Body of pancreas (tissue), 4 donors: Measurements from ENCODE around the gene RNF180. TPM values are rescaled to one million over a fixed set of nuclear protein-coding genes. Genes with fewer than 3 reads are reported as not detected.

Experiments used
- ATAC-seq: fragments of 150-250 bp; one replicate; pipeline ENCODE4 v1.9.1; 2016
- DNase-seq, 4 donors: peaks; one replicate each; pipeline ENCODE4 v3.0.0-alpha.2; 2019
- H3K27ac ChIP-seq, 4 donors: fragments of 200-600 bp; sonication (generic); 1 replicate in 3 of 4; 2 replicates in 1 of 4; pipeline versions ENCODE4 v1.5.1 to v1.6.1; 2016 to 2019; ENCODE audit warnings: mild to moderate bottlenecking in 1 of 4, mixed read lengths in 1 of 4, moderate library complexity in 1 of 4
- H3K27me3 ChIP-seq, 2 donors: fragments of 200-600 bp; sonication (generic); one replicate each; pipeline ENCODE4 v1.6.0; 2016; ENCODE audit warnings: mild to moderate bottlenecking in 1 of 2
- H3K36me3 ChIP-seq, 2 donors: fragments of 200-600 bp; sonication (generic); replicated peaks in 1 of 2; 2 replicates each; pipeline ENCODE4 v1.5.1; 2016; ENCODE audit warnings: low read depth in 2 of 2; ENCODE audit not compliant: insufficient read depth in 1 of 2
- H3K4me1 ChIP-seq: fragments of 200-600 bp; sonication (generic); one replicate; pipeline ENCODE4 v1.6.0; 2016
- H3K4me3 ChIP-seq, 2 donors: fragments of 200-600 bp; sonication (generic); 1 replicate in 1 of 2; 2 replicates in 1 of 2; pipeline ENCODE4 v1.5.1; 2016 to 2019
- H3K9me3 ChIP-seq, 3 donors: fragments of 200-600 bp; sonication (generic); 1 replicate in 2 of 3; 2 replicates in 1 of 3; pipeline ENCODE4 v1.5.1; 2016
- CTCF ChIP-seq, 7 experiments: fragments of 450-650 bp in 4 of 7; fragments of 200-600 bp in 3 of 7; sonication (generic) in 3 of 7; IDR thresholded peaks; one replicate each; pipeline ENCODE4 v1.5.1; 2016 to 2019; ENCODE audit warnings: antibody characterized with exemption in 7 of 7
- POLR2A ChIP-seq, 3 donors: fragments of 450-650 bp; IDR thresholded peaks; one replicate each; pipeline ENCODE4 v1.6.1; 2016; ENCODE audit warnings: antibody characterized with exemption in 3 of 3, mild to moderate bottlenecking in 2 of 3
- WGBS, 2 donors: methylation state at CpG; one replicate each; pipeline ENCODE4 v1.1.5; 2017; 5-methylcytosine and 5-hydroxymethylcytosine counted together
- intact Hi-C: fragments of 100-400 bp; cut with DNase I; formaldehyde crosslinking; loops from one replicate; pipeline ENCODE4 v1.15.1; 2023
- total RNA-seq, 2 donors: library from RNA; depleted of rRNA; stranded (reverse); fragments of >200 nt; gene quantifications; one replicate each; pipeline ENCODE4 v1.1.0, GENCODE V29; 2016

Gene RNF180
- total RNA-seq, 2 donors from 2014 or later = 9.2 to 13.2 TPM

DNA sequence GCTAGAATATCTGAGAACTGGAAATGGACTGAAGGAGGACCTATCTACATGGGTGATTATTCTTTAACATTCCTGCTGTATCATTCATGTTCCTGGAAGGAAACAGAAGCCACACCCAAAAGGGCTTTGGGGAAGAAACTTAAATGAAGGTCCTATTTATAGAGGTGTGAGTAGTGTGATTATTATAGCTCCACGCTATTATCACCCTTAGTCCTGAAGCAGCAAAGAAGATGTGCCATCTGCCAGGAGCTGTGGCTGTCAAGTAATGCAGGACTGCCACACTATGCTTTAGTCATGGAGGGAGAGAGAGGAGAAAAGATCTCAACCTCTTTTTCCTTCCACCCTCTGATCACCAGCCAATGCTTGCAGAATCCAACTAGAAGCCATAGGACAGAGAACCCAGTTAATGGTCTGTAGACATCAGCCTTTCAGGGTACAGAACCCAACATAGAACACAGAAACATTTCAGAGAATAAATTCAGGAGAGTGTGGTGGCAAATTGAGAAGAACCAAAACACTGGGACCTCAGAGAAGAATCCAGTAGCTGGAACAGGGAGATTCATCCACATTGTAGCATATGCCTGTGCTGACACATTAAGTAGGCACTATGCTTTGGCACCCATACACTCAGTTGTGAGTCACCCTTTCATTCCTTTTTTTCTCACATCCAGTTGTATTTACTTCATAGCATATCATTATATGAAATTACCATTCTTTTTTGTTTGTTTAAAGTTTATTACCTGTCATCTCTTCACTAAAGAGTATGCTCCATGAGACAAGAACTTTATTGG is 21.0 kb upstream of the RNF180 start:
- no peak overlapping the region for H3K27ac ChIP-seq
- no peaks in the 10 kb centered on the region for H3K9me3 ChIP-seq
- 42 to 54% methylated on average over 1 of the region's 1 CpG for WGBS, 2 donors
- peaks cover 5% of the 10 kb centered on the region for H3K4me1 ChIP-seq
- intact Hi-C loops = no loop called here
- no peak overlapping the region for H3K4me3 ChIP-seq
- TF ChIP-seq POLR2A (IDR thresholded peaks at IDR 0.05) = no peak
- no peak for TF ChIP-seq CTCF (IDR thresholded peaks at IDR 0.05)
- no peaks in the 10 kb centered on the region for H3K36me3 ChIP-seq
- ATAC-seq = no peak
- DNase-seq = no peak
- H3K27me3 ChIP-seq = no peaks in the 10 kb centered on the region

- Histone ChIP-seq H3K9me3 (no peaks in the 10 kb centered on the region), H3K27me3 (no peaks in the 10 kb centered on the region), H3K4me3 (no peak overlapping the region), H3K27ac (no peak overlapping the region), H3K4me1 (peaks cover 5% of the 10 kb centered on the region), H3K36me3 (no peaks in the 10 kb centered on the region)
- WGBS, 2 donors = 17 to 22% methylated on average over 4 of the region's 4 CpGs
- intact Hi-C loops = no loop called here
- ATAC-seq (no peak), DNase-seq (no peak)
- TF ChIP-seq POLR2A (IDR thresholded peaks at IDR 0.05) = no peak
- no peak for TF ChIP-seq CTCF (IDR thresholded peaks at IDR 0.05)
Observed at GRCh38 chr5:64145216-64145895, 20.3 kb upstream of the RNF180 start.

DNA sequence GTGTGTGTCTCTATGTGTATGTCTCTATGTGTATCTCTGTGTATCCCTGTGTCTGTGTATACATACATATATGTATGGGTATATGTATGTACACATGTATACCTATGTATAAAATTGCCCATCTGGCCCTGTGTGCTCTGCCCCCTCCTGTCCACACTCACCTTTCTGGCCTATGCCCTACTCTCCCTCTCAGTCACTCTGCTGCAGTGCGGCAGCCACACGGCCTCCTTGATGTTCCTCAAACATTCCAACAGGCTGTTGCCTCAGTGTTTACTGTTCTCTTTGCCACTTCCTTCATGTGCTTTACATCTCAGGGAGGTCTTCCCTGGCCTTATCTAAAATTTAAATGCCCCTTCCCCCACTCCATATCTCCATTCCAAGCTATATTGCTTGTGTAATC is 18.3 kb upstream of the RNF180 start:
- ATAC-seq = no peak
- no peaks in the 10 kb centered on the region for H3K9me3 ChIP-seq
- H3K36me3 ChIP-seq = no peaks in the 10 kb centered on the region
- peaks cover 5% of the 10 kb centered on the region for H3K4me1 ChIP-seq
- intact Hi-C loops = no loop called here
- DNase-seq = no peak
- no peak overlapping the region for H3K4me3 ChIP-seq
- H3K27ac ChIP-seq = no peak overlapping the region
- TF ChIP-seq CTCF (IDR thresholded peaks at IDR 0.05) = no peak
- no peak for TF ChIP-seq POLR2A (IDR thresholded peaks at IDR 0.05)
- WGBS, 2 donors = 44 to 77% methylated on average over 2 of the region's 2 CpGs
- H3K27me3 ChIP-seq = no peaks in the 10 kb centered on the region

DNA sequence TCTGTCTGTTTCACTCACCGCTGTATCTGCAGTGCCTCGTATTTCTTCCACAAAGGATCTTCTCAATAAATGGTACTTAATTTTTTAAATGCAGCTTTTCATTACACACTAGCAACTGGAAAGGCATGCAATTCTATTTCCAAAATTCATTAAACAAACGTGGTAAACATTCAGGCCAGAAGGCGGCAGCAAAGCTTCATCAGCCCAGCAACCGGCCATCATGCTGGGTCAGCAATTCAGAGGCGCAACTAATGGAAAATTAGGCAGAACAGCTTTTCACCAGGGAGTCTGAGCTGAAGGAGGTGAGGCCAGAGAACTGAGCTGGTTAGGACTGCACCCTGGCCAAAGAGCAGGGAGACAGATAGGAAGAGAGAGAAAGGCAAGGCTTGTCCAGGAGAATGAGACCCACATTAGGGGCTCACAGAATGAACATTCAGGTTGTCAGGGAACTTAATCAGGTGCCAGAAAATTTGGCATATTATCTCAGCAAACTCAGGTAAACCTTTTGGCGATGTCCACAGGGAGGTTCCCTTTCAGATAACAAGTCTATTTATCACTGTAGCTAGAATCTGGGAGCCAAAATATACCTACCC is 17.7 kb upstream of the RNF180 start:
- intact Hi-C loops = no loop called here
- Histone ChIP-seq H3K4me3 (no peak overlapping the region), H3K27me3 (no peaks in the 10 kb centered on the region), H3K36me3 (no peaks in the 10 kb centered on the region), H3K9me3 (no peaks in the 10 kb centered on the region), H3K4me1 (peaks cover 5% of the 10 kb centered on the region), H3K27ac (no peak overlapping the region)
- peak; percentile 71 to 90 (median 82) for TF ChIP-seq CTCF (IDR thresholded peaks at IDR 0.05)
- TF ChIP-seq POLR2A (IDR thresholded peaks at IDR 0.05) = no peak
- ATAC-seq = peak; percentile 85
- peak; percentile 67 to 76 (median 72) for DNase-seq
- 5 to 10% methylated on average over 7 of the region's 7 CpGs for WGBS, 2 donors
